ENCODE data around the gene IQGAP2.

IQGAP2 gene

DNA sequence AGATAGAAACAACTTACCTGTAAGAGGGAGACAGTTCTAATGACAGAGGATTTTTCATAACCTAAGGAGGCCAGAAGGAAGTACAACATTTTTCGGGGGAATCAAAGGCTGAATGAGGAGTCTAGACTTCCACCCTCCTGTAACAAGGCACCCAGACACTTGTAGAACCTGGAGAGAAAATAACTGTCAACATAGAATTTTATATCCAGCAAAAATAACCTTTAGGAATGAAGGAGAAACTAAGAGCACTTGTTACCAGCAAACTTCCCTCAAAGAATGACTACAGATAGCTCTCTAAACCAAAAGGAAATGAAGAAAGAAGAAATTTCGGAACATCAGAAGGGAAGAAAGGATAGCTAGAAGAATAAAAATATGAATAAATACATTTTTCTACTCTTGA is 246.1 kb downstream of the IQGAP2 start:
- no peak overlapping the region for H3K4me3 ChIP-seq (ENCODE audit: low read depth, low read length)
- TF ChIP-seq, protein P1, sequence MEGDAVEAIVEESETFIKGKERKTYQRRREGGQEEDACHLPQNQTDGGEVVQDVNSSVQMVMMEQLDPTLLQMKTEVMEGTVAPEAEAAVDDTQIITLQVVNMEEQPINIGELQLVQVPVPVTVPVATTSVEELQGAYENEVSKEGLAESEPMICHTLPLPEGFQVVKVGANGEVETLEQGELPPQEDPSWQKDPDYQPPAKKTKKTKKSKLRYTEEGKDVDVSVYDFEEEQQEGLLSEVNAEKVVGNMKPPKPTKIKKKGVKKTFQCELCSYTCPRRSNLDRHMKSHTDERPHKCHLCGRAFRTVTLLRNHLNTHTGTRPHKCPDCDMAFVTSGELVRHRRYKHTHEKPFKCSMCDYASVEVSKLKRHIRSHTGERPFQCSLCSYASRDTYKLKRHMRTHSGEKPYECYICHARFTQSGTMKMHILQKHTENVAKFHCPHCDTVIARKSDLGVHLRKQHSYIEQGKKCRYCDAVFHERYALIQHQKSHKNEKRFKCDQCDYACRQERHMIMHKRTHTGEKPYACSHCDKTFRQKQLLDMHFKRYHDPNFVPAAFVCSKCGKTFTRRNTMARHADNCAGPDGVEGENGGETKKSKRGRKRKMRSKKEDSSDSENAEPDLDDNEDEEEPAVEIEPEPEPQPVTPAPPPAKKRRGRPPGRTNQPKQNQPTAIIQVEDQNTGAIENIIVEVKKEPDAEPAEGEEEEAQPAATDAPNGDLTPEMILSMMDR (IDR thresholded peaks at IDR 0.05; ENCODE audit: borderline replicate concordance, insufficient read depth, low read depth, low read length): no peak

DNA sequence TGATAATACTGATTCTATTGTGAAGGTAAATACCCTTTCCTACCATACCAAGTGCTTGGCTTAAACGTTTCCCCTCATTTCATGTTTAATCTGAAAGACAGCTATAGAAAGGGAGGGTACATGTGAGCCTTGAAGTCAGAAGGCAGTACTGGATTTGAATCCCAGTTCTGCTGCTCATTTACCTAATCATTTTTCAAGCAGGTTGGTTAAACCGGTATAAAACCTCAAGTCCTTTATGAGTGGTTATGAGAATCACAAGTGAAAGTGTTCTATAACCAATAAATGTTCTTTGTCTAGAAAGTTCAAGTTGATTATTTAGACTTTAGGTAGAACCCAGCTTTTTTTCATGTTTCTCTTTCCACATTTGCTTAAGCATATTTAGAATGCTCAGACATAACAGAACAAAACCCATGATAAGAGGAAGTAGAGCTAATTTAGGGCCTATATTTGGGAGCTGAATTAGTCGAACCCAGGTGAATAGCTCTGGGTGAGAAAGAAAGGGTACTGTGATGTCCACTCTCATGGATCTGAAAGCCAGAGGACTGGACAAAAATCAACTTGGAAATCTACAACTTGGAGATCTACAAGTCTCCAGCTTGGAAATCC is 249.8 kb downstream of the IQGAP2 start:
- TF ChIP-seq, protein P1 (IDR thresholded peaks at IDR 0.05; ENCODE audit: borderline replicate concordance, insufficient read depth, low read depth, low read length): no peak
- no peak overlapping the region for H3K4me3 ChIP-seq (ENCODE audit: low read depth, low read length)

DNA sequence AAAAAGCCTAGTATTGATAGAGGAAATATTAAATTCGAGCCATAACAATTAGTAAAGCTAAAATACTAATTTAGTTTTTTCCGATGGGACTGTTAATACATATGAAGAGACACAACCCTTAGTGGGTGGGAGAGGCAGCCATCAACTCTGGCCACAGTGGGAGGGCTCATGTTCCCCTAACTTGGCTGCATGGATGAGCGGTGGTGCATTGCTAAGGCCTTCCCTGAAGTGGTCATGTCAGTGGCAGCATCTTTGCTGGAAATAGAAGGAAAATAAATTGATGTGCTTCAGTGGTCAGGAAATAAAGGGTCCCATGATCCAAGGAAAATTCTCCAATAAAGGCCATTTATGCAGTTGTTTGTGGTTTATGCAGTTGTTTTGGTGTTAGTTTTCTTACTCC is 254.0 kb downstream of the IQGAP2 start:
- no peak overlapping the region for H3K4me3 ChIP-seq (ENCODE audit: low read depth, low read length)
- TF ChIP-seq, protein P1 (IDR thresholded peaks at IDR 0.05; ENCODE audit: borderline replicate concordance, insufficient read depth, low read depth, low read length): no peak

DNA sequence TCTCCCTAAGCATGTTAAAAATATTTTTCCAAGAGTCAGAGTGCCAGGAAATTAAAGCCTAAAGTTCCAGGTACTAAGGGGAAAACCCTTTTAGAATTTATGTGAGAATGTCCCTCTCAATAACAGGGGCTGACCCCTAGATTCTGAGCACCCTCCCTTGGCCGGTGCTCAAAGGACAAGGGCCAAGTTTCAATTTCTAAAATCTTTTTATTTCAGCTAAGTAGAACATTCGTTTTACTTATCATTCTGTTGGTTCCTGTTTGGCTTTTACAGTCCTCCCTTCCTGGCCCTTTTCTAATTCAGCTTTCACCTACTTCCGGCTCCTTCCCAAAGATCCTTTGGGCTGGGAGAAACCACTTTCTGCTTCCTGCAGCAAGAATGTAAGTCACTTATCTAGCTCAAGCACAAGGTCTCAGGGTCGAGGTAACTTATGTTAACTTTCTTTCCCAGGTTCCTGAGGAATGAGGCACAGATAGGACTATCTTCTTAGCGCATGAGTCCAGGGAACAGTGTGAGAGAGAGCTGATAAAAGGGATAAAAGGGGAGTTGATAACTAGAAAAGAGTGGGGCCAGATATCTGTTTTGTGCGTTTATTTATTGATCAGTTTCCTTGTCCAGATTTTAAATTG is 254.7 kb downstream of the IQGAP2 start:
- no peak overlapping the region for H3K4me3 ChIP-seq (ENCODE audit: low read depth, low read length)
- TF ChIP-seq, protein P1 (IDR thresholded peaks at IDR 0.05; ENCODE audit: borderline replicate concordance, insufficient read depth, low read depth, low read length): no peak

DNA sequence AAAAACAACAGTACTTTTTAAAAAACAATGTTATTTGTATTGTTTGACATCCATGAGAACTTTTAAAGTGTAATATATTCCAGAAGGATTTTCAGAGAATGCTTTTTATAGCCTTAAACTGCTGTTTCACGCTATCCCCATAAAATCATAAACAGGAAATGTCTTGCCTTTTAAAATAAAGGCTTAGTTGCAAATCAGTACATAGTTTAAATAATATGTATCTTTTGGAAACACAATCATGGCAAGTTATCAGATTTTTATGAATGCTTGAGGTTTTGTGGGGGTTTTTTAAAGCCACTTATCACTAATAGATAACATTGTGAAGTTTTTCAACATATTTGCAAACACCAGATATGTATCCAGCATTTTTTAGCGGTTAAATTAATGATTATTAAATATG is 257.3 kb downstream of the IQGAP2 start:
- TF ChIP-seq, protein P1 (IDR thresholded peaks at IDR 0.05; ENCODE audit: borderline replicate concordance, insufficient read depth, low read depth, low read length): no peak
- H3K4me3 ChIP-seq (ENCODE audit: low read depth, low read length): no peak overlapping the region

DNA sequence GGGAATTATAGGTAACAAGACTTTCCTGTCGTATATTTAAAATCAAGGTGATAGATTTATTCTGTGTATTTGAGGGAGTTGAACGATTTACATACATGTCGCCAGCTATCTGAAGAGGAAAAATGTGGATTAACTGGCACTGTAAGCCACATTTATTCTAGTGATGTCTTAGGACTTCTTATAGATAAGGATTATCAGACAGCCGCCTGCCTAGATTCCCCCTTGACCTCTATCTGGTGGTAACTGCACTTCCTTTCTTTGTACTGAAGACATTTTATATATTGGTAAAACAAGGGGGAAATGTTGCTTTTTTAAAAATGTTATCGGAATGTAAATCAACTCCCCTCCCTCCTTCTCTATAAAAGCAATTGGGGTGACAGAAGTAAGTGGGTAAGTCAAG is 259.4 kb downstream of the IQGAP2 start:
- TF ChIP-seq, protein P1 (IDR thresholded peaks at IDR 0.05; ENCODE audit: borderline replicate concordance, insufficient read depth, low read depth, low read length): no peak
- no peak overlapping the region for H3K4me3 ChIP-seq (ENCODE audit: low read depth, low read length)

DNA sequence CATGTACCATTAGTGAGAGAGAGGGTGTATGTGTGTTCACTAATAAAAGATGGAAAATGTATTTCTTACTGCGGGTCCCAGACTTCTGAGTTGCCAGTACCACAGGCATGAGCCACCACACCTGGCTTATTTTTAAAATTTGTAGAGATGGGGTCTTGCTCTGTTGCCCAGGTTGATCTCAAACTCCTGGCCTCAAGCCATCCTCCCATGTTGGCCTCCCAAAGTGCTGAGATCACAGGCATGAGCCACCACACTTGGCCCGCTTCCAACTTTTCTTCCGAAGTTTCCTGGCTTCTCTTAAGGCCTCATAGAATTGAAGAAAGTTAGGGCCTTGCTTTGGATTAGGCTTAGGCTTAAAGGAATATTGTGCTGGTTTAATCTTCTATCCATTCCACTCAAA is 260.5 kb downstream of the IQGAP2 start:
- no peak overlapping the region for H3K4me3 ChIP-seq (ENCODE audit: low read depth, low read length)
- TF ChIP-seq, protein P1 (IDR thresholded peaks at IDR 0.05; ENCODE audit: borderline replicate concordance, insufficient read depth, low read depth, low read length): no peak

Data from GM12875 (cell line).